ENCODE results near the gene FAM53B.

The FAM53B gene

GRCh38 chr10:124570646-124571045 is 173.5 kb downstream of the FAM53B start:
- DNase-seq: no peak

GRCh38 chr10:124569623-124570470 is 174.3 kb downstream of the FAM53B start:
- DNase-seq: no peak

All from CD4-positive, alpha-beta T cell treated with Interferon alpha-2 for 1 hour (primary cell).